Mesendoderm (in vitro differentiated cells): Measurements from ENCODE around the gene ISY1.

Experiments used
- DNase-seq: peaks from one replicate; pipeline ENCODE4 v3.0.0; 2013
- H2AK5ac ChIP-seq: 2 replicates; pipeline ENCODE4 v1.6.1; 2013; ENCODE audit warnings: low read length, inconsistent platforms
- H2BK120ac ChIP-seq: 2 replicates; pipeline ENCODE4 v1.6.1; 2013; ENCODE audit warnings: low read depth, mild to moderate bottlenecking, low read length, moderate library complexity, mixed read lengths
- H2BK15ac ChIP-seq: replicated peaks from 2 replicates; pipeline ENCODE4 v1.6.1; 2013; ENCODE audit warnings: low read depth, mild to moderate bottlenecking, moderate library complexity
- H2BK5ac ChIP-seq: 2 replicates; pipeline ENCODE4 v1.6.1; 2013; ENCODE audit warnings: low read length, inconsistent platforms
- H3K18ac ChIP-seq: 2 replicates; pipeline ENCODE4 v1.6.1; 2013; ENCODE audit warnings: mild to moderate bottlenecking, low read length, mixed read lengths
- H3K23ac ChIP-seq: one replicate; pipeline ENCODE4 v1.6.1; 2013; ENCODE audit warnings: low read length
- H3K27ac ChIP-seq: 2 replicates; pipeline ENCODE4 v1.5.1; 2013; ENCODE audit warnings: low read depth, mild to moderate bottlenecking, inconsistent platforms, low read length, moderate library complexity
- H3K27me3 ChIP-seq: 2 replicates; pipeline ENCODE4 v1.6.1; 2013; ENCODE audit warnings: low read length, control low read depth, mild to moderate bottlenecking, inconsistent platforms; ENCODE audit not compliant: insufficient read depth, poor library complexity
- H3K36me3 ChIP-seq: 2 replicates; pipeline ENCODE4 v1.6.1; 2013; ENCODE audit warnings: low read length, inconsistent platforms; ENCODE audit not compliant: control insufficient read depth, insufficient read depth
- H3K4ac ChIP-seq: one replicate; pipeline ENCODE4 v1.6.1; 2013; ENCODE audit warnings: low read depth, mild to moderate bottlenecking, low read length, moderate library complexity
- H3K4me1 ChIP-seq: 2 replicates; pipeline ENCODE4 v1.6.1; 2013; ENCODE audit warnings: low read depth, low read length, inconsistent platforms; ENCODE audit not compliant: control insufficient read depth
- H3K4me2 ChIP-seq: 2 replicates; pipeline ENCODE4 v1.6.1; 2013; ENCODE audit warnings: low read length
- H3K4me3 ChIP-seq: 2 replicates; pipeline ENCODE4 v1.5.1; 2013; ENCODE audit warnings: mild to moderate bottlenecking, low read length
- H3K56ac ChIP-seq: one replicate; pipeline ENCODE4 v1.6.1; 2013; ENCODE audit warnings: low read length
- H3K79me1 ChIP-seq: 2 replicates; pipeline ENCODE4 v1.6.1; 2013; ENCODE audit warnings: low read length, inconsistent platforms
- H3K79me2 ChIP-seq: 2 replicates; pipeline ENCODE4 v1.6.1; 2013; ENCODE audit warnings: mild to moderate bottlenecking, low read length; ENCODE audit not compliant: control insufficient read depth, insufficient read depth
- H3K9ac ChIP-seq: 2 replicates; pipeline ENCODE4 v1.6.1; 2013; ENCODE audit warnings: low read length, inconsistent platforms
- H4K5ac ChIP-seq: one replicate; pipeline ENCODE4 v1.6.1; 2013; ENCODE audit warnings: low read length
- H4K8ac ChIP-seq: one replicate; pipeline ENCODE4 v1.6.1; 2013; ENCODE audit warnings: low read depth, mild to moderate bottlenecking, control low read depth, low read length, moderate library complexity
- WGBS: extraction: QIAGEN DNeasy Blood & Tissue Kit; methylation state at CpG from one replicate; pipeline ENCODE4 v1.1.7; 2013; ENCODE audit warnings: low lambda C conversion rate, missing lambda C conversion rate; ENCODE audit not compliant: insufficient coverage; ENCODE audit errors: extremely low coverage; 5-methylcytosine and 5-hydroxymethylcytosine counted together

The ISY1 gene

DNA sequence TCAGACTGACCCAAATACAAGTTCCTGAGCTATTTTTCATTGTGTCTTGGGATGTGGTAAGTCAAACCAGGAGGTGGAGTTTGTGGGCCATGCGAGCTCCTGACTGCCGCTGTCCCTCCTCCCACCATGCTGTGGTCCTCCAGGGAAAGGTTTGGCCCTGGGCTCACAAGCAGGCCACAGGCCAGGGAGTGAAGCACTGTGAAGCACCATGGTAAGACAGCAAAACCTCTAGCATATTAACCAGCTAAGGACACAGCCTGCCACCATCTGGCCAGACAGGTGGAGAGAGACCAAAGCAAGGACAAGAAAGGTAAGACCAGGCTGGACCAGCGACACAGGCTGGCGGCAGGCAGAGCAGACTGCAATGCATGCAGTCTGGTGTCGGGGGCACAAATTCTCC lies 54.5 kb downstream of the ISY1 start:
- Histone ChIP-seq H3K36me3 (peaks cover 6% of the 10 kb centered on the region), H3K4ac (no peak overlapping the region), H2AK5ac (no peak overlapping the region), H4K8ac (no peak overlapping the region), H3K27me3 (no peaks in the 10 kb centered on the region), H3K4me1 (no peaks in the 10 kb centered on the region), H2BK120ac (no peak overlapping the region), H3K79me1 (peaks cover 35% of the 10 kb centered on the region), H3K4me3 (no peak overlapping the region), H3K9ac (no peak overlapping the region), H3K23ac (no peak overlapping the region), H3K56ac (no peak overlapping the region), H3K4me2 (no peak overlapping the region), H3K27ac (no peak overlapping the region), H2BK15ac (no peak overlapping the region), H4K5ac (no peak overlapping the region), H3K18ac (no peak overlapping the region), H3K79me2 (peaks cover 3% of the 10 kb centered on the region), H2BK5ac (no peak overlapping the region)
- peak; percentile 52 for DNase-seq
- WGBS: no CpG with 5 or more reads among the region's 5 CpGs

DNA sequence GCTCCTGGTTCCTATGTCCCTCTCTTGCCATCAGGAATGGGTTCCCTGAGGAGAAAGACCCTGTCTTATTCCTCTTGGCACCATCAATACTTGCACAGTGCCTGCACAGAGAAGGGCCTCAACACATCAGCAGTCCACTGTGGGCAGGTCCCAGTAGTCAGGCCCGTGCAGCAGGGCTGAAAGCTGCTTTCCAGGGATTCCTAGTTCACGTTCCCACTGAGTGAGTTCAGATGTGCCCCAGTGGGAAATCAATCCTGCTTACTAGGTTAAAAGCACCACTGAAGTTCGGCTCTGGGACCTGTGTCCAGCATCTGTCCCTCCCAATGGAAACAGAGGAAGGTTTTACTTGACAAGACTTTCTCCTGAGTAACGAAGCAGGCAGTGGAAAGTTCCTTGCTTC lies 55.0 kb downstream of the ISY1 start:
- no CpG with 5 or more reads among the region's 4 CpGs for WGBS
- H3K27ac ChIP-seq: no peak overlapping the region
- H2AK5ac ChIP-seq: no peak overlapping the region
- peaks cover 6% of the 10 kb centered on the region for H3K36me3 ChIP-seq
- H3K18ac ChIP-seq: no peak overlapping the region
- H3K23ac ChIP-seq: no peak overlapping the region
- H2BK120ac ChIP-seq: no peak overlapping the region
- no peak overlapping the region for H4K5ac ChIP-seq
- no peak for DNase-seq
- H3K4me3 ChIP-seq: no peak overlapping the region
- no peak overlapping the region for H3K4ac ChIP-seq
- no peaks in the 10 kb centered on the region for H3K4me1 ChIP-seq
- H3K56ac ChIP-seq: no peak overlapping the region
- no peaks in the 10 kb centered on the region for H3K27me3 ChIP-seq
- no peak overlapping the region for H2BK15ac ChIP-seq
- H4K8ac ChIP-seq: no peak overlapping the region
- no peak overlapping the region for H2BK5ac ChIP-seq
- no peak overlapping the region for H3K4me2 ChIP-seq
- no peak overlapping the region for H3K9ac ChIP-seq
- peaks cover 3% of the 10 kb centered on the region for H3K79me2 ChIP-seq
- peaks cover 35% of the 10 kb centered on the region for H3K79me1 ChIP-seq

DNA sequence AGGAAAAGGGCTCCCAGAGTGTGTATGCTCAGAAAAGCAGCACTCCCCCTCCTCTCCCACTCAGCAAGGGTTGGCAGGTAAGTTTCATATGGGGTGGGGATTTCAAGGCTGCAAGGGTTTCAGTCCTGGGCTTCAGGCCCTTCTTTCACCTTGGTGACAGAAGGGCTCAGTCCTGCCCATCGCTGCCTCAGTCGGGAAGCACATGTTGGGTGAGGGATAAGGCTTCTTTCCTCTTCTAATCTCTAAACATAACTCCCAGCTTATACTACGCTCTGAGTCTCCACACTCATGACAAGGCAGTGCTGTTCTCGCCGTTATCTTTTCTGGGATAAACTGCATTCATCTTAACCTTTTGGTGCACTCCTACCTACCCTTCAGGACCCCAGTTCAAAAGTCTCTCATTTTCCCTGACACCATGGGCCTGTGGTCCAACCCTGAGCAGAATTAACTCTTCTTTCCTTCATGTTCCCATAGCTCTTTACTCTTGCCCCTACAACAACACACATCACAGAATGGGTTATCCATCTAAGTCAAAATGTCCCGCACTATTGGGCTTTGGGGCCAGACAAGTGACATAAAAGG lies 56.3 kb downstream of the ISY1 start:
- Histone ChIP-seq H2BK15ac (no peak overlapping the region), H3K18ac (no peak overlapping the region), H3K4ac (no peak overlapping the region), H3K9ac (no peak overlapping the region), H2AK5ac (no peak overlapping the region), H3K36me3 (peaks cover 4% of the 10 kb centered on the region), H3K79me1 (peaks cover 32% of the 10 kb centered on the region), H4K5ac (no peak overlapping the region), H3K27ac (no peak overlapping the region), H3K56ac (no peak overlapping the region), H3K79me2 (peaks cover 3% of the 10 kb centered on the region), H3K4me2 (no peak overlapping the region), H4K8ac (no peak overlapping the region), H2BK120ac (no peak overlapping the region), H2BK5ac (no peak overlapping the region), H3K23ac (no peak overlapping the region), H3K4me1 (no peaks in the 10 kb centered on the region), H3K4me3 (no peak overlapping the region), H3K27me3 (no peaks in the 10 kb centered on the region)
- WGBS: no CpG with 5 or more reads among the region's 6 CpGs
- no peak for DNase-seq

DNA sequence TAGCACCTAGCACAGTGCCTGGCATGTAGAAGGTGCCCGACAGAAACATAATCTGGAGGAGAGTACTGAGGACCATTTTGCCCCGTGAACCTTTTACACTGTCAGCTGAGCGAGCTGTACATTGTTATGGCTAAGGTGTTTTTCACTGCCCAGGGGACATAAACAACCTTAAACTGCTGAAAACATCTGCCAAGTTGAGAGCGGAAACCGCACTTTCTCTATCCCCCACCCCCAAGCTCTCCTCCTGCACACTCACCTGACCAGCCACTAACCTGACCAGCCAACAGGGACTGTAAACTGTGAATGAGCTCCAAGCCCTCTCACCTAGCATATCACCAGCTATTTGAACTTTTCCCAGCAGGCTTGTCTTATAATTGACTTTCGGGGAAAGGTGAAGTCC lies 56.8 kb downstream of the ISY1 start:
- WGBS: no CpG with 5 or more reads among the region's 6 CpGs
- no peak overlapping the region for H3K4me3 ChIP-seq
- H3K4me2 ChIP-seq: no peak overlapping the region
- peaks cover 4% of the 10 kb centered on the region for H3K36me3 ChIP-seq
- H3K79me1 ChIP-seq: peaks cover 32% of the 10 kb centered on the region
- no peak overlapping the region for H2AK5ac ChIP-seq
- no peak overlapping the region for H2BK15ac ChIP-seq
- H2BK5ac ChIP-seq: no peak overlapping the region
- H3K56ac ChIP-seq: no peak overlapping the region
- H3K4me1 ChIP-seq: no peaks in the 10 kb centered on the region
- H3K79me2 ChIP-seq: peaks cover 3% of the 10 kb centered on the region
- H3K27me3 ChIP-seq: no peaks in the 10 kb centered on the region
- no peak overlapping the region for H3K23ac ChIP-seq
- no peak overlapping the region for H2BK120ac ChIP-seq
- no peak overlapping the region for H4K8ac ChIP-seq
- DNase-seq: no peak
- no peak overlapping the region for H3K27ac ChIP-seq
- no peak overlapping the region for H3K9ac ChIP-seq
- H3K4ac ChIP-seq: no peak overlapping the region
- H3K18ac ChIP-seq: no peak overlapping the region
- no peak overlapping the region for H4K5ac ChIP-seq

DNA sequence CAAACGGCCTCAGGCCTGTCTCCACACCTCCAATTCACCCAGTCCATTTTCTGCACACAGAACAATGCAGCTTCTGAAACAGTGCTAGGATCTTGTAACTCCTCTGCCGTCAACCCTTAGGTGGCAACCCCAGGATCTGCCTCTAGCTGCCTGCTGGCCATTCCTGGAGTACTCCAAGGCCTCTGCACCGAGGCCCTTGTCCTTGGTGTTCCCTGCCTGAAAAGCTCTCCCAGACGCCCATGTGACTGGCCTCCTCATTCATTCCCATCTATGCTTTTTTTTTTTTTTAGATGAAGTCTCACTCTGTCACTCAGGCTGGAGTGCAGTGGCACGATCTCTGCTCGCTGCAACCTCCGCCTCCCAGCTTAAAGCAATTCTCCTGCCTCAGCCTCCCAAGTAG lies 57.6 kb downstream of the ISY1 start:
- peaks cover 4% of the 10 kb centered on the region for H3K36me3 ChIP-seq
- no peak overlapping the region for H3K9ac ChIP-seq
- H3K4me2 ChIP-seq: no peak overlapping the region
- no peak overlapping the region for H4K8ac ChIP-seq
- no peak overlapping the region for H2BK120ac ChIP-seq
- H3K27me3 ChIP-seq: no peaks in the 10 kb centered on the region
- no peak overlapping the region for H3K23ac ChIP-seq
- H3K79me1 ChIP-seq: peaks cover 28% of the 10 kb centered on the region
- H3K4me3 ChIP-seq: no peak overlapping the region
- no peak overlapping the region for H2BK5ac ChIP-seq
- peaks cover 3% of the 10 kb centered on the region for H3K79me2 ChIP-seq
- no peak for DNase-seq
- no peak overlapping the region for H3K27ac ChIP-seq
- no peak overlapping the region for H4K5ac ChIP-seq
- H3K4ac ChIP-seq: no peak overlapping the region
- no CpG with 5 or more reads among the region's 7 CpGs for WGBS
- H3K18ac ChIP-seq: no peak overlapping the region
- H2BK15ac ChIP-seq: no peak overlapping the region
- H3K56ac ChIP-seq: no peak overlapping the region
- no peak overlapping the region for H2AK5ac ChIP-seq
- H3K4me1 ChIP-seq: no peaks in the 10 kb centered on the region
